A673 (cell line): Measurements from ENCODE around the gene FOXN4.

Experiments used
- EZH2 ChIP-seq: fragments of 200-600 bp; sonication (generic); IDR thresholded peaks from 2 replicates; pipeline ENCODE4 v1.6.1; 2017; ENCODE audit warnings: borderline replicate concordance, low read depth, mild to moderate bottlenecking, mixed read lengths, antibody characterized with exemption, low read length; ENCODE audit not compliant: poor library complexity, severe bottlenecking
- TF ChIP-seq, protein P1 (sequence below): fragments of 300-800, 200-600 bp; sonication (generic); conservative IDR thresholded peaks from 2 replicates; pipeline ENCODE4 v1.5.1; 2017; ENCODE audit warnings: low read depth, mild to moderate bottlenecking, antibody characterized with exemption, low read length, moderate library complexity, mixed read lengths

DNA sequence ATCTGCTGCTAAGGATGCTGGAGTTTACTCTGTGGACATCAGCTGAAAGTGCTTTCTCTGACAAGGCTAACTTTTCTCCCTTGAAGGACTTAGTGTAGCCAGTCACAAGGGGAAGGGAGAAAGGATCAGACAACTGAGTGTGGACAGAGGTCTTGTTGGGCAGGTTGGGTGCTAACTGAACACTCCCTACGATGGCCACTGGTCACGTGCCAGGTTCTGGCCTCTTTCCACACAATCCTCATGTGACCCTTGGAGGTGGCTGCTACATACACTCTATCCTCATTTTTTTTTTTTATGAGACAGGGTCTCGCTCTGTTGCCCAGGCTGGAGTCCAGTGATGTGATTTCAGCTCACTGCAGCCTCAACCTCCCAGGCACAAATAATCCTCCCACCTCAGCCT, 39.7 kb downstream of the FOXN4 start:
- TF ChIP-seq, protein P1, sequence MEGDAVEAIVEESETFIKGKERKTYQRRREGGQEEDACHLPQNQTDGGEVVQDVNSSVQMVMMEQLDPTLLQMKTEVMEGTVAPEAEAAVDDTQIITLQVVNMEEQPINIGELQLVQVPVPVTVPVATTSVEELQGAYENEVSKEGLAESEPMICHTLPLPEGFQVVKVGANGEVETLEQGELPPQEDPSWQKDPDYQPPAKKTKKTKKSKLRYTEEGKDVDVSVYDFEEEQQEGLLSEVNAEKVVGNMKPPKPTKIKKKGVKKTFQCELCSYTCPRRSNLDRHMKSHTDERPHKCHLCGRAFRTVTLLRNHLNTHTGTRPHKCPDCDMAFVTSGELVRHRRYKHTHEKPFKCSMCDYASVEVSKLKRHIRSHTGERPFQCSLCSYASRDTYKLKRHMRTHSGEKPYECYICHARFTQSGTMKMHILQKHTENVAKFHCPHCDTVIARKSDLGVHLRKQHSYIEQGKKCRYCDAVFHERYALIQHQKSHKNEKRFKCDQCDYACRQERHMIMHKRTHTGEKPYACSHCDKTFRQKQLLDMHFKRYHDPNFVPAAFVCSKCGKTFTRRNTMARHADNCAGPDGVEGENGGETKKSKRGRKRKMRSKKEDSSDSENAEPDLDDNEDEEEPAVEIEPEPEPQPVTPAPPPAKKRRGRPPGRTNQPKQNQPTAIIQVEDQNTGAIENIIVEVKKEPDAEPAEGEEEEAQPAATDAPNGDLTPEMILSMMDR = no peak
- TF ChIP-seq EZH2 = no peak
